ENCODE data around the gene CR2. TPM values are rescaled to one million over a fixed set of nuclear protein-coding genes. Genes with fewer than 3 reads are reported as not detected.
A peak's percentile ranks its signal among the peaks of the same experiment; 100 is the strongest.

CR2 gene
- under 1 TPM in 2 of 4 donors, not detected in 2; 0.07 to 0.15 TPM for total RNA-seq

GRCh38 chr1:207454046-207454964 lies at the start of gene CR2:
TSS of gene CR2 (plus strand) at chr1:207454328. CDS start at chr1:207454419, 91 bp downstream.
- TF ChIP-seq CTCF (IDR thresholded peaks at IDR 0.05 in 4 of 5, conservative IDR thresholded peaks at IDR 0.05 in 1 of 5) (no peak), POLR2A (IDR thresholded peaks at IDR 0.05) (no peak)
- ATAC-seq = peak; percentile 30 to 42
- peaks cover 11 to 17% of the 10 kb centered on the region in 2 donors for H3K4me1 ChIP-seq
- intact Hi-C loops (cut with DNase I; ENCODE audit: low total_unique reads) (no loop called here), in situ Hi-C loops (cut with MboI; ENCODE audit: low sequenced_read_pairs in 4 of 4) (no loop called here)
- no peaks in the 10 kb centered on the region for H3K36me3 ChIP-seq
- peaks cover 46 to 49% (median 48%) of the 10 kb centered on the region in 3 donors for H3K27me3 ChIP-seq
- H3K4me3 ChIP-seq = peak within 1 kb of the TSS; percentile 33 to 61 (median 48)
- no peak within 1 kb of the TSS for H3K27ac ChIP-seq
- DNase-seq = peak in 1 of 2 donors; percentile 14
- no peaks in the 10 kb centered on the region for H3K9me3 ChIP-seq

GRCh38 chr1:207404849-207405525 lies 49.1 kb upstream of the CR2 start:
- in situ Hi-C loops (cut with MboI; ENCODE audit: low sequenced_read_pairs in 4 of 4) = loop anchor here (5.0 to 25.0 kb wide), 6 partner anchors 143 to 330 kb away; partner anchors contain the start of gene C4BPB (in 3 of the 4)
- intact Hi-C loops (cut with DNase I; ENCODE audit: low total_unique reads) = loop anchor here (1.0 to 2.0 kb wide), 4 partner anchors 84 to 320 kb away; partner anchors contain the start of gene CD55
- Histone ChIP-seq H3K27ac (no peak overlapping the region), H3K9me3 (no peaks in the 10 kb centered on the region), H3K4me1 (no peaks in the 10 kb centered on the region), H3K36me3 (no peaks in the 10 kb centered on the region), H3K27me3 (no peaks in the 10 kb centered on the region), H3K4me3 (no peak overlapping the region)
- ATAC-seq (peak; percentile 82 to 87), DNase-seq (no peak)
- TF ChIP-seq CTCF (IDR thresholded peaks at IDR 0.05 in 4 of 5, conservative IDR thresholded peaks at IDR 0.05 in 1 of 5) = peak; percentile 54 to 78 (median 73)
- no peak for TF ChIP-seq POLR2A (IDR thresholded peaks at IDR 0.05)

GRCh38 chr1:207405814-207406213 lies 48.3 kb upstream of the CR2 start:
- intact Hi-C loops (cut with DNase I; ENCODE audit: low total_unique reads) (loop anchor here (1.0 to 2.0 kb wide), 4 partner anchors 85 to 321 kb away; partner anchors contain the start of gene CD55), in situ Hi-C loops (cut with MboI; ENCODE audit: low sequenced_read_pairs in 4 of 4) (loop anchor here (5.0 to 25.0 kb wide), 6 partner anchors 144 to 331 kb away; partner anchors contain the start of gene C4BPB (in 2 of the 4))
- DNase-seq (no peak), ATAC-seq (no peak)
- H3K4me3 ChIP-seq = no peak overlapping the region
- no peaks in the 10 kb centered on the region for H3K36me3 ChIP-seq
- H3K27ac ChIP-seq = no peak overlapping the region
- TF ChIP-seq POLR2A (IDR thresholded peaks at IDR 0.05) (no peak), CTCF (IDR thresholded peaks at IDR 0.05 in 4 of 5, conservative IDR thresholded peaks at IDR 0.05 in 1 of 5) (no peak)
- no peaks in the 10 kb centered on the region for H3K27me3 ChIP-seq
- H3K9me3 ChIP-seq = no peaks in the 10 kb centered on the region
- no peaks in the 10 kb centered on the region for H3K4me1 ChIP-seq

GRCh38 chr1:207407655-207408260 lies 46.4 kb upstream of the CR2 start:
- TF ChIP-seq POLR2A (IDR thresholded peaks at IDR 0.05) (no peak), CTCF (IDR thresholded peaks at IDR 0.05 in 4 of 5, conservative IDR thresholded peaks at IDR 0.05 in 1 of 5) (no peak)
- no peaks in the 10 kb centered on the region for H3K27me3 ChIP-seq
- no peak overlapping the region for H3K27ac ChIP-seq
- H3K4me1 ChIP-seq = no peaks in the 10 kb centered on the region
- in situ Hi-C loops (cut with MboI; ENCODE audit: low sequenced_read_pairs in 4 of 4) (loop anchor here (5.0 to 25.0 kb wide), 6 partner anchors 145 to 333 kb away; partner anchors contain the start of gene C4BPB (in 2 of the 4)), intact Hi-C loops (cut with DNase I; ENCODE audit: low total_unique reads) (no loop called here)
- no peaks in the 10 kb centered on the region for H3K9me3 ChIP-seq
- ATAC-seq (no peak), DNase-seq (no peak)
- no peaks in the 10 kb centered on the region for H3K36me3 ChIP-seq
- no peak overlapping the region for H3K4me3 ChIP-seq
